ENCODE results near the gene STX11. TPM values are rescaled to one million over a fixed set of nuclear protein-coding genes. Genes with fewer than 3 reads are reported as not detected.
A peak's percentile ranks its signal among the peaks of the same experiment; 100 is the strongest.

The STX11 gene
- total RNA-seq, 1 experiment from 2014 or later: not detected

- in situ Hi-C loops (cut with HindIII; ENCODE audit: low pct_unique_long_range_greater_than_20kb, low sequenced_read_pairs): no loop called here
- no peak for DNase-seq (ENCODE audit: low read depth)
Measured at GRCh38 chr6:144190080-144190479, 39.8 kb downstream of the STX11 start.

GRCh38 chr6:144190593-144190992, 40.3 kb downstream of the STX11 start:
- in situ Hi-C loops (cut with HindIII; ENCODE audit: low pct_unique_long_range_greater_than_20kb, low sequenced_read_pairs): no loop called here

GRCh38 chr6:144193181-144193580, 42.9 kb downstream of the STX11 start:
- in situ Hi-C loops (cut with HindIII; ENCODE audit: low pct_unique_long_range_greater_than_20kb, low sequenced_read_pairs): no loop called here
- DNase-seq (ENCODE audit: low read depth): no peak

More at GRCh38 chr6:144190593-144190992, 40.3 kb downstream of the STX11 start:
- DNase-seq (ENCODE audit: low read depth): no peak

GRCh38 chr6:144194293-144194810, 44.0 kb downstream of the STX11 start:
- no peak for DNase-seq (ENCODE audit: low read depth)
- in situ Hi-C loops (cut with HindIII; ENCODE audit: low pct_unique_long_range_greater_than_20kb, low sequenced_read_pairs): no loop called here

- in situ Hi-C loops (cut with HindIII; ENCODE audit: low pct_unique_long_range_greater_than_20kb, low sequenced_read_pairs): no loop called here
- no peak for DNase-seq (ENCODE audit: low read depth)
Measured at GRCh38 chr6:144195671-144196270, 45.5 kb downstream of the STX11 start.

GRCh38 chr6:144197919-144198318, 47.6 kb downstream of the STX11 start:
- in situ Hi-C loops (cut with HindIII; ENCODE audit: low pct_unique_long_range_greater_than_20kb, low sequenced_read_pairs): no loop called here
- DNase-seq (ENCODE audit: low read depth): no peak

- no peak for DNase-seq (ENCODE audit: low read depth)
- in situ Hi-C loops (cut with HindIII; ENCODE audit: low pct_unique_long_range_greater_than_20kb, low sequenced_read_pairs): no loop called here
Measured at GRCh38 chr6:144202879-144203468, 52.7 kb downstream of the STX11 start.

GRCh38 chr6:144211160-144211559, 60.8 kb downstream of the STX11 start:
- in situ Hi-C loops (cut with HindIII; ENCODE audit: low pct_unique_long_range_greater_than_20kb, low sequenced_read_pairs): no loop called here
- no peak for DNase-seq (ENCODE audit: low read depth)

GRCh38 chr6:144213315-144213714, 63.0 kb downstream of the STX11 start:
- in situ Hi-C loops (cut with HindIII; ENCODE audit: low pct_unique_long_range_greater_than_20kb, low sequenced_read_pairs): no loop called here
- DNase-seq (ENCODE audit: low read depth): no peak

- in situ Hi-C loops (cut with HindIII; ENCODE audit: low pct_unique_long_range_greater_than_20kb, low sequenced_read_pairs): no loop called here
- DNase-seq (ENCODE audit: low read depth): no peak
Measured at GRCh38 chr6:144214029-144214428, 63.7 kb downstream of the STX11 start.

GRCh38 chr6:144214622-144215401, 64.5 kb downstream of the STX11 start:
- in situ Hi-C loops (cut with HindIII; ENCODE audit: low pct_unique_long_range_greater_than_20kb, low sequenced_read_pairs): no loop called here
- DNase-seq (ENCODE audit: low read depth): no peak

- in situ Hi-C loops (cut with HindIII; ENCODE audit: low pct_unique_long_range_greater_than_20kb, low sequenced_read_pairs): no loop called here
- no peak for DNase-seq (ENCODE audit: low read depth)
Measured at GRCh38 chr6:144215402-144215931, 65.2 kb downstream of the STX11 start.

GRCh38 chr6:144215932-144216667, 65.8 kb downstream of the STX11 start:
- in situ Hi-C loops (cut with HindIII; ENCODE audit: low pct_unique_long_range_greater_than_20kb, low sequenced_read_pairs): no loop called here

GRCh38 chr6:144216668-144217218, 66.4 kb downstream of the STX11 start:
- no peak for DNase-seq (ENCODE audit: low read depth)
- in situ Hi-C loops (cut with HindIII; ENCODE audit: low pct_unique_long_range_greater_than_20kb, low sequenced_read_pairs): no loop called here

More at GRCh38 chr6:144215932-144216667, 65.8 kb downstream of the STX11 start:
- DNase-seq (ENCODE audit: low read depth): peak; percentile 98

GRCh38 chr6:144217264-144217663, 66.9 kb downstream of the STX11 start:
- DNase-seq (ENCODE audit: low read depth): no peak
- in situ Hi-C loops (cut with HindIII; ENCODE audit: low pct_unique_long_range_greater_than_20kb, low sequenced_read_pairs): no loop called here

GRCh38 chr6:144217797-144218196, 67.5 kb downstream of the STX11 start:
- in situ Hi-C loops (cut with HindIII; ENCODE audit: low pct_unique_long_range_greater_than_20kb, low sequenced_read_pairs): no loop called here
- DNase-seq (ENCODE audit: low read depth): no peak

GRCh38 chr6:144219056-144219685, 68.9 kb downstream of the STX11 start:
- in situ Hi-C loops (cut with HindIII; ENCODE audit: low pct_unique_long_range_greater_than_20kb, low sequenced_read_pairs): no loop called here
- DNase-seq (ENCODE audit: low read depth): peak; percentile 14
